H1 (cell line): ENCODE data around the gene SSBP3.

Source experiments
- EGR1 ChIP-seq: IDR thresholded peaks from 2 replicates; pipeline ENCODE4 v1.6.1; 2011; ENCODE audit warnings: low read depth, low read length, borderline replicate concordance
- HDAC2 ChIP-seq, 2 experiments: fragments of 300-600 bp in 1 of 2; sonication (generic) in 1 of 2; IDR thresholded peaks; 2 replicates each; pipeline ENCODE4 v1.6.1; 2011 to 2012; ENCODE audit warnings: low read depth in 2 of 2, low read length in 2 of 2, mild to moderate bottlenecking in 2 of 2, moderate library complexity in 2 of 2, borderline replicate concordance in 1 of 2, inconsistent platforms in 1 of 2
- POLR2AphosphoS5 ChIP-seq: IDR thresholded peaks from 2 replicates; pipeline ENCODE4 v1.6.1; 2011; ENCODE audit warnings: low read depth, low read length
- SIX5 ChIP-seq: IDR thresholded peaks from 2 replicates; pipeline ENCODE4 v1.6.1; 2011; ENCODE audit warnings: mild to moderate bottlenecking, low read depth, low read length
- SRF ChIP-seq: IDR thresholded peaks from 2 replicates; pipeline ENCODE4 v1.6.1; 2011; ENCODE audit warnings: mild to moderate bottlenecking, low read depth, low read length, moderate library complexity
- TF ChIP-seq, protein P1 (sequence below), 3 experiments: IDR thresholded peaks; 1 replicate in 2 of 3; 2 replicates in 1 of 3; pipeline versions ENCODE4 v1.5.1 to v1.6.1; 2011; ENCODE audit warnings: low read length in 3 of 3, mild to moderate bottlenecking in 3 of 3, inconsistent platforms in 2 of 3, low read depth in 1 of 3, moderate library complexity in 1 of 3; ENCODE audit not compliant: insufficient read depth in 1 of 3; ENCODE audit errors: control extremely low read depth in 1 of 3

DNA sequence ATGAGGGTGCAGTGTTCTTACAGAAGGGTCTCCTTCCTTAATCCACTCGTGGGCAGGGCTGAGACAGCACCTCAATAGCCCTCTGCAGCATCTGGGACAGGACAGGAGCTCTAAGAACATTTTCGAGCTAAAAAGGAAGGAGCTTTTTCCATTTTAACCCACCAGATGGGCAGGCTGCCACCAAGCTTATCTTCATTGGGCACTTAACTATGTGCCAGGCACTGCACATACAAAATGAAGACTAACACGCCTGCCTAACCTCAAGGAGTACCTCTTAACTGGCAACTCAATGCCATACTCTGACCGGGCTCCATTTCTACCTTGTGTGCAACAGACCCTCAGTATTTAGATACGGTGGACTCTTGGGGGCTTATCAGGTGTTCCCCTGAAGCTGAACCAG lies 48.2 kb downstream of the SSBP3 start:
- TF ChIP-seq POLR2AphosphoS5, result no peak
- no peak for TF ChIP-seq SRF
- TF ChIP-seq, protein P1, sequence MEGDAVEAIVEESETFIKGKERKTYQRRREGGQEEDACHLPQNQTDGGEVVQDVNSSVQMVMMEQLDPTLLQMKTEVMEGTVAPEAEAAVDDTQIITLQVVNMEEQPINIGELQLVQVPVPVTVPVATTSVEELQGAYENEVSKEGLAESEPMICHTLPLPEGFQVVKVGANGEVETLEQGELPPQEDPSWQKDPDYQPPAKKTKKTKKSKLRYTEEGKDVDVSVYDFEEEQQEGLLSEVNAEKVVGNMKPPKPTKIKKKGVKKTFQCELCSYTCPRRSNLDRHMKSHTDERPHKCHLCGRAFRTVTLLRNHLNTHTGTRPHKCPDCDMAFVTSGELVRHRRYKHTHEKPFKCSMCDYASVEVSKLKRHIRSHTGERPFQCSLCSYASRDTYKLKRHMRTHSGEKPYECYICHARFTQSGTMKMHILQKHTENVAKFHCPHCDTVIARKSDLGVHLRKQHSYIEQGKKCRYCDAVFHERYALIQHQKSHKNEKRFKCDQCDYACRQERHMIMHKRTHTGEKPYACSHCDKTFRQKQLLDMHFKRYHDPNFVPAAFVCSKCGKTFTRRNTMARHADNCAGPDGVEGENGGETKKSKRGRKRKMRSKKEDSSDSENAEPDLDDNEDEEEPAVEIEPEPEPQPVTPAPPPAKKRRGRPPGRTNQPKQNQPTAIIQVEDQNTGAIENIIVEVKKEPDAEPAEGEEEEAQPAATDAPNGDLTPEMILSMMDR (IDR thresholded peaks at IDR 0.05; ENCODE audit: control extremely low read depth in 1 of 3, insufficient read depth in 1 of 3, low read depth in 1 of 3, low read length in 3 of 3), result no peak
- TF ChIP-seq SIX5, result no peak
- TF ChIP-seq EGR1, result no peak
- no peak for TF ChIP-seq HDAC2 (IDR thresholded peaks at IDR 0.05; ENCODE audit: borderline replicate concordance in 1 of 2, low read depth in 2 of 2, low read length in 2 of 2)
